GM19463 (cell line): ENCODE results near the gene PSMG3.

Experiments used
- ATAC-seq: cut with Tn5 transposase; IDR thresholded peaks from one replicate; pipeline ENCODE4 v1.9.1; 2021; ENCODE audit warnings: mild to moderate bottlenecking, moderate library complexity; ENCODE audit not compliant: unreplicated experiment

The PSMG3 gene

DNA sequence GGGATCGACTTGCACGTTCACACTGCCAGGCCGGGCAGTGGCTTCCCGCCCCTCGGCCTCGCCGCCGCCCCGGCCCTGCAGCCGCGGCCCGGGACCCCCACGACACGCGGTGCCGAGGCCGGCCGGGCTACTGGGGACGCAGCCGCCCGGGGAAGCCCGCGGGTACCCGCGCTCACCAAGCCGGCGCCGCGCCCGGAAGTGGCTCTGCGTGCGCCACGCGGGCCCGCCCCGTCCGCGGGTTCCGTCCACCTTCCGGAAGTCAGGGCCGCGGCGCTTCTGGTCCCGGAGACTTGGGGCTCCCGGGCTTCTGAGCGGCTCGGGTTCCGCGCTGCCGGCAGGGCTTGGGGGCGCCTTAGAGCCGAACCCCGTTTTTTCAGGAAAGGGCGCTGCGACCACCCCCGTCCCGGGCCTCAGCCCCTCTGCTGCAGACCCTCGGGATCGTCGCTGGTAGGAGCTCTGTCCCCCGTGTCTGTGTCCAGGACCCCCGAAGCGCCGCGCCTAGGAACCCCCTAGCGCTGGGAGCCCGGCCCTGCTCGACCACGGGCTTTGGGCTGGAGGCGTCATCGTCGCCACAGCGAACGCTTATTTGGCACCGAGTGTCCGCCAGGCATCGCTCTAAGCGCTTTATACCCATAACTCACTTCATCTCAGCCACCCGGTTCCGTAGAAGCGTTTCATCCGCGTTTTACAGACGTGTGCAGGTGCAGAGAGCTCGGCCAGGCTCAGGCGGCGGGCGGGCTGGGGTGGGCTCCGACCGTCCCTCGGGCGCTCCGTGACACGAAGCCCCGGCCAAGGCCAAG is at the start of gene PSMG3:
PSMG3 (minus strand) TSS at position 200 of the 800 bp plus-strand sequence. CDS start 693 bp downstream, outside the sequence.
- ATAC-seq: peak; percentile 94

GRCh38 chr7:1618475-1618874 is 48.6 kb upstream of the PSMG3 start:
- no peak for ATAC-seq

GRCh38 chr7:1617957-1618356 is 48.1 kb upstream of the PSMG3 start:
- ATAC-seq: no peak

GRCh38 chr7:1616741-1617140 is 46.9 kb upstream of the PSMG3 start:
- ATAC-seq: no peak

DNA sequence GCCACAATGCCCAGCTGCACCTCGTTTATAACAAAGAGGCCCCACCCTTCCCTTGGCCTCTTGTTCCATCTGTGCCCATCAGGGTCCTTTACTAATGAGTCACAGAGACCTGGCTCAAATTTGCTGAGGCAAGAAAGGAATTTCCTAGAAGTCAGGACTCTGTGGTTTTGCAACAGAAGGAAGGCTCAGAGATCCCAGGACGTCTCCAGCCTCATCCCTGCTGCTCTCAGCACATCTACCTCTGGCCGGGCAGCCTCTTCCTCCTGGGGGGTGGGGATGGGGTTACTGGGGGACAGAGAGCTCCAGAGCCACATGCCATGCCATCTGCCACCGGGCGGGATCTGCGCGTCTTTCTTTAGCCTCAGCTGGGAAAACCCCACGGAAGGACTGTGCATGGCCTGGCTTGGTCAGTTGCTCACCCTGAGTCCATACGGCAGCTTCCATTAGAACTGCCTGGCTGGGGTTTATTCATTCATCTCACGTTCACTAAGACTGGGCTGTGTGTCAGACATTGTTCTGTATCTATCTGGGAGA is 41.9 kb upstream of the PSMG3 start:
- ATAC-seq: no peak

DNA sequence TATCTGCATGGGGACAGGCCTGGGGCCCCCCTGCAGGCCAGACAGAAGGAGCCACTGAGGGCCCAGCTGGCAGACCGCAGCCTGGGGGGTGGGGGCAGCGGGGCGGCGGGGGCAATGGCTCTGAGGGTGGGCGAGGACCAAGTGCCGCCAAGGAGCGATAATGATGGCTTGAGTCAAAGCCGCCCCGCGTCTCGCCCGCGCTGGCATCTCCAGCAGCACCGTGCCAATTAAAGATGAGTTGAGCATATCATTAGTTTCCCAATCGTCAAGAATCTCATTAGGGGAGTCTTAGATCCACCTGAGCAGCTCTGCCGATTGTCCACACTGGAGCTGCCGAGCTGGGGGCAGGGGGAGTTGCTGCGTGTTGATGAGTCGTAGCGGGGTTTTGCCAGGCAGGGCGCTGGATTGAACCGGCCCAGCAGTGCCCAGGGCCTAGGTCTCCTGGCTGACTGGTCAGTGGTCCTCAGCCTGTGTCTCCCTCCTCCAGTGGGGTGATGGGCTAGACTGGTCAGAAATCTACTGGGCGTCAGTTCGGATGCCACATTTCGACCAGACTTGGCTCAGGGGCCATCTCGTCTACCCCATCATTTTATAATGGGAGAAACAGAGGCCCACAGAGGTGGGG is 41.0 kb upstream of the PSMG3 start:
- no peak for ATAC-seq

DNA sequence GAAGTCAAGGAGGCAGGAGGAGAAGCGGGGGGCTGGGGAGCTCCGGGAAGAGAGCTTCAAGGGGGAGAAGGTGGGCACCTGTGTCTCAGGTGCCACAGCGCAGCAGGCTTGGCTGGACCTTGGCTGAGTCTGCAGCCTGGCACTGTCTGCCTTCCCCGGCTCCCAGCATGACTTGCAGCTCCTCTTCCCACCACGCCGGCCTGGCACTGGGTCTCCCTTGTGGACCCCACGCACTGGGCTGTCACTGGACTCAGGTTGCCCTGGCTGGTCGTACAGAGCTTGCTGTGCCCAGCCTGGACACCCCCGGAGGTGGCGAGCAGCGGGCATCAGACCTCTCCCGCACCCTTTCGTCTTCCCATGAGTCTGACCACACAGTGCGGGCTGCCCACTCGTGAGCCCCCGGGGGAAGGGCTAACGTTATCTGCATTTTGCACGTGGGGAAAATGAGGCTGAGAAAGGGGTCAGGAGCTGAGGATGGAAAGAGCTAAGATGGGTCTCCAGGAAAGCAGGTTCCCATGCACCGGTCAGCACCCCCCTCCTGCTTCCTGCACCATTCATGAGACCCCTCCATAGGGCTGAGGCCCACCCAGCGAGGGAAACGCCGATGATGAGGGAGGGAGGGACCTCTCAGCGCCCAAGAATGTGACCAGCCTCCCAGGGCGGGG is 40.3 kb upstream of the PSMG3 start:
- no peak for ATAC-seq

GRCh38 chr7:1609023-1609422 is 39.2 kb upstream of the PSMG3 start:
- no peak for ATAC-seq

- no peak for ATAC-seq
Measured at GRCh38 chr7:1608318-1608717, 38.5 kb upstream of the PSMG3 start.

GRCh38 chr7:1607696-1608095 is 37.9 kb upstream of the PSMG3 start:
- ATAC-seq: no peak

DNA sequence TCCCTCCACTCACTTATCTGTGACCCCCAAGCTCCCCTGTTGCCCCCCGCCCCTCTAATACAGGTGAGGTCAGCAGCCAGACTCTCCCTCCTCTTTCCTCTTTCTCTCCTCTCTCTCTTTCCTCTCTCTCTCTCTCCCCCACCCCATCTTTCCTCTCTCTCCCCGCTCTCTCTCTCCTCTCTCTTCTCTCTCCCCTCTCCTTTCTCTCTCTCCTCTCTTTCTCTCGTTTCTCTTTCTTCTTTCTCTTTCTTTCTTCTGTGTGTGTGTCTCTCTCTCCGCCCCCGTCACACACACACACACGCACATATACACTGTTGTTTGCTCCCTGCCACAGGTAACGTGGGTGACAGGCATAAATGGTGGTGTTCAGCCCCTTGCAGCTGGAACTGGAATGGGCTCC is 37.2 kb upstream of the PSMG3 start:
- ATAC-seq: no peak

GRCh38 chr7:1604383-1604782 is 34.6 kb upstream of the PSMG3 start:
- no peak for ATAC-seq

GRCh38 chr7:1603346-1604225 is 33.8 kb upstream of the PSMG3 start:
- no peak for ATAC-seq

- ATAC-seq: no peak
Measured at GRCh38 chr7:1602386-1602785, 32.6 kb upstream of the PSMG3 start.

DNA sequence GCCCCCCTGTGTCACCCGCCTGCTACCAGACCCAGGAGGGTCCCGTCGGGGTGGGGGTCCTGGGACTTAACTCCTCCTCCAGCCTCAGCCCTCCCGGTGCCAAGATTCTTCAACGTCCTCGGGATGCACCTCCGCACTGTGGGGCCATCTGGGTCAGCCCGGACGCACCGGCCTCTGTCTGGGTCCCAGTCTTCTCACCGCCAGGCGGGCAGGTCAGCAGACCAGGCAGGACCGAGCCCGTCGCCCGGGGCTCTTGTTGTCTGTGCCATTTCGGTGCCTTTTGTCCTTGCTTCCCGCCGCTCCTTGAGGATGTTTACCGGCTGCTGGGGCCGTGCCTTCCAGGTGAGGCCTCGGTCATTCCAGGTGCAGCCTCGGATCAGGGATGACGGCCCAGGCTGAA is 32.1 kb upstream of the PSMG3 start:
- ATAC-seq: no peak

DNA sequence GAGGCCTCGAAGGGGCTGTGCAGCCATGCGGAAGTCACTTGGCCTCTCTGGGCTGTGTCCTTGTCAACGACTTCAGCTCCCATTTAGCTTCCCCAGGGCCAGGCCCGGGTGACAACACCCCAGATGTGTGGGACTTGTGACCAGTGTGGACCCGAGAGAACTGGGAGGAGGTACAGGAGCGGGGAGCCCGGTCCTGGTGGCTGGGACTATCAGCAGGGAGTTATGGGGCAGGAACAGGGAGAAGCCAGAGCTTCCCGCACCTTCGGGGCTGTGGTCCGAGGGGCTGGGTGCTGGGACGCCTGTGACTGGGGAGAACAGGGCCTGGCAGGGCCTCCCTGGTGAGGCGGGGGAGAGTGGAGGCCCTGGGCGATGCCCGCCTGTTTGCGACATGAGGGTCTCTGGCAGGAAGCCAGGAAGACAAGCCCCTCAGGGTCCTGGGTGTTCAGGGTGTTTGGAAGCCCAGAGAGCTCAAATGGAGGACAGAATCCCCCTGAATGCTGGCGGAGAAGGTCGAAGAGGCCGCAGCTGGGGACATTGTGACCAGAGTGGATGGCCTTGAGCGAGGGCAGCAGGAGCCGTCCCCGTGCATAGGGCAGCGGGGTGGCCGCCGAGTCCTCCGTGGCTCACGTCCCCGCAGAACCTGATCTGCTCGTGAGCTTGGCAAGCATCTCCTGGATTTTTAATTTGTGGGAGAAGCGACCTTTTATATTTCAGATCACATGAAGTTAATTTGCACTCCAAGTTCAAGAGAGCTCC is 30.0 kb upstream of the PSMG3 start:
- no peak for ATAC-seq

DNA sequence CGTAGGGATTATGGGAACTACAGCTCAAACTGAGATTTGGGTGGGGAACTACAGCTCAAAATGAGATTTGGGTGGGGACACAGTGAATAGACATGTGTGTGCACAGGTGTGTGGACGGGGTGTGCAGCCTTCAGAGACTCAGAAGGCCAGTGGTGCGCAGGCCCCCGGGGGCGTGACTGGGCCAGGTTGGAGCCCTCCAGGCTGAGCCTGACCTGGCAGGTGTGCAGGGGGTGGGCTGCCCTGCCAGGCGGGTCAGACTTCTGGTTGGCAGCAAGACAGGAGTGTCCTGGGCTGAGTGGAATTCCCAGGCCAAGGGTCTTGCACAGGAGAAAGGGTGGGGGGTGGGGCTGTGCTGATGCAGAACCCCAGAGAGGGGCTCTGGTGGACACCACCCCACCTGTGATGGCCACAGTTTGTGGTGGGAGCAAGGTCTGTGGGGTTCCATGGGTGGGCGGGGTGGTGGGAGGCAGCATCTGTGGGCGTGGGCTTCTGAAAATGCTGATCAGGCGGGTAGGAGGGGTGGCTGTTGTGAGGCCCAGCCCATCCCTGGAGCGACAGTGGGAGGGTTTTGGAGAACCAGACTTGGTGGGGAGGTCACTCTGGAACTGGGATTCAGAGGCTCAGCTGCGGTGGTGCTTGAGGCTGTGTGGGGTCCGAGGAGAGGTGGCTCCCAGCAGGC is 29.3 kb upstream of the PSMG3 start:
- ATAC-seq: no peak

DNA sequence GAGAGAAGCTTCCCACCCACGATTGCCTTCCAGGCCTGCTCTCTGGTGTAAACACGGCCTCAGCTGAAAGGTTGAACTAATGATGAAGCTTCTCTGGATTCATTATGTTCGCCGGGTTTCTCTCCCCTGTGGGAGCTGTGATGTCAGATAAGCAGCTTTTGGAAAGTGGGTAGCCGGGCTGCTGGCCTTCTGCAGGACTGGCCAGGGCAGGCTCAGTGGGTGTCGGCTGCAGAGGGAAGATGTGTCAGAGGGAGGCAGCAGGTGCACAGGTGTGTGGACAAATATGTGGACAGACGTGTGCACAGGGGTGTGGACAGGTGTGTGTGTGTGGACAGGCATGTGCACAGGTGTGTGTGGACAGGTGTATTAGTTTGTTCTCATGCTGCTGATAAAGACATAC is 28.5 kb upstream of the PSMG3 start:
- no peak for ATAC-seq

GRCh38 chr7:1597791-1598190 is 28.0 kb upstream of the PSMG3 start:
- no peak for ATAC-seq
